KBM-7 (cell line): ENCODE data around the gene PPP1R9B.
A peak's percentile ranks its signal among the peaks of the same experiment; 100 is the strongest.

Source experiments
- DNase-seq: peaks from one replicate; pipeline ENCODE4 v3.0.0-alpha.2; 2015
- in situ Hi-C: fragments of 300-500 bp; cut with MboI; formaldehyde crosslinking; loops from 2 replicates; pipeline ENCODE4 v1.14.3; 2020; ENCODE audit warnings: low sequenced_read_pairs, low pct_unique_long_range_greater_than_20kb, mixed read lengths

PPP1R9B gene

DNA sequence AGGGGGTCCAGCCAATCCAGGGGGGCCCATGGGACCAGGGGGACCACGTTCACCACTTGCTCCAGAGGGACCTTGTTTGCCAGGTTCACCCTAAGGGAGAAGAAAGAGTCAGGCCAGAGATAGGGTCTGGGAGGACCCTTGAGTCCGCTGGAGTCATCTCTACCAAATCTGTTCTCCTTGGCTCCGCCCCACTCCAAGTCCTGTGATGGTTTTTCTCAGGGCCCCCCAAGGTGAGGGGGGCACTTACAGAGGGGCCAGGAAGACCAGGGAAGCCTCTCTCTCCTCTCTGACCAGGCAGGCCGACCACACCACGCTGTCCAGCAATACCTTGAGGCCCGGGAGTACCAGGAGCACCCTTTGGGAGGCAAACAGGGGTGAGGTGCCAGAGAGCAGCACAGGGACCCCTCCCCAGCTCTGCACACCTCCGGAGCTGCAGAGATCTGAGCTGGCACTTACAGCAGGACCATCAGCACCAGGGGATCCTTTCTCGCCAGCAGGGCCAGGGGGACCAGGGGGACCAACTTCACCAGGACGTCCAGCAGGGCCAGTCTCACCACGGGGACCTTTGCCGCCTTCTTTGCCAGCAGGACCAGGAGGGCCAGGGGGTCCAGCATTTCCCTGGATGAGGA lies 38.6 kb upstream of the PPP1R9B start:
- no peak for DNase-seq
- in situ Hi-C loops: no loop called here

- in situ Hi-C loops: no loop called here
- no peak for DNase-seq
These were observed 38.0 kb upstream of the PPP1R9B start for GRCh38 chr17:50188531-50188920.

GRCh38 chr17:50187751-50188530 lies 37.5 kb upstream of the PPP1R9B start:
- DNase-seq: no peak
- in situ Hi-C loops: no loop called here

DNA sequence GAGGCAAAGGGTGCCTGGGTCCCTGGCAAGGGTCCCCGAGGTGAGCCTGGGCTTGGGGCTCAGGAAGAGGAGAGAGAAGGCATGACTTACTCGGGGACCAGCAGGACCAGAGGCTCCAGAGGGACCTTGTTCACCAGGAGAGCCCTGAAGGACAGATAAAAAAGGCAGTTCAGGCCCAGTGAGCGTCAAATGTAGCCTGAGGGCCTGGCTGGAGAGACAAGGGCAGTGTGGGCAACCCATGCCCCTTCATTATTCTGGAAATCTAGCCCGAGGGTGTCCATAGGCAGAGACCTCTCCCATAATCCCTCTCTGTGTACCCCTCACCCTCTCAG lies 36.9 kb upstream of the PPP1R9B start:
- in situ Hi-C loops: no loop called here
- no peak for DNase-seq

DNA sequence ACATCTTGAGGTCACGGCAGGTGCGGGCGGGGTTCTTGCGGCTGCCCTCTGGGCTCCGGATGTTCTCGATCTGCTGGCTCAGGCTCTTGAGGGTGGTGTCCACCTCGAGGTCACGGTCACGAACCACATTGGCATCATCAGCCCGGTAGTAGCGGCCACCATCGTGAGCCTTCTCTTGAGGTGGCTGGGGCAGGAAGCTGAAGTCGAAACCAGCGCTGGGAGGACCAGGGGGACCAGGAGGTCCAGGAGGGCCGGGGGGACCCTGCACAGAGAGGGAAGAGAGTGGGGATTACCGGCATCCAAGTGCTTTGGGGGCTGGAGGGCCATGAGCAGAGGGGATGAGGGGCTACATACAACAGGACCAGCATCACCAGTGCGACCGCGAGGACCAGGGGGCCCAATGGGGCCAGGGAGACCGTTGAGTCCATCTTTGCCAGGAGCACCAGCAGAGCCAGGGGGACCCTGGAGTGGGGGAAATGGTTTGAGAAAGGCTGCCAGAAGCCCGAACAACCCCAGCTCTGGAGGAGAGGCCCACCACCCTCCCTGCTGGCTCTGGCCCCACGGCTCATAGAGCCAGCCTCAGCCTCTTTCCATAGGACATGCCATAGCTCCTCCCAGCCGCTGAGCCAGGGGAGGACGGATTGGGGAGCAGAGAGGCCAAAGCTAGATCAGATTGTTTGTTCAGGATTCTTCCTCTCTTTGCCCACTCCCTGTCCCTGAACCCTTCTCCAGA lies 36.4 kb upstream of the PPP1R9B start:
- in situ Hi-C loops: no loop called here
- DNase-seq: no peak

DNA sequence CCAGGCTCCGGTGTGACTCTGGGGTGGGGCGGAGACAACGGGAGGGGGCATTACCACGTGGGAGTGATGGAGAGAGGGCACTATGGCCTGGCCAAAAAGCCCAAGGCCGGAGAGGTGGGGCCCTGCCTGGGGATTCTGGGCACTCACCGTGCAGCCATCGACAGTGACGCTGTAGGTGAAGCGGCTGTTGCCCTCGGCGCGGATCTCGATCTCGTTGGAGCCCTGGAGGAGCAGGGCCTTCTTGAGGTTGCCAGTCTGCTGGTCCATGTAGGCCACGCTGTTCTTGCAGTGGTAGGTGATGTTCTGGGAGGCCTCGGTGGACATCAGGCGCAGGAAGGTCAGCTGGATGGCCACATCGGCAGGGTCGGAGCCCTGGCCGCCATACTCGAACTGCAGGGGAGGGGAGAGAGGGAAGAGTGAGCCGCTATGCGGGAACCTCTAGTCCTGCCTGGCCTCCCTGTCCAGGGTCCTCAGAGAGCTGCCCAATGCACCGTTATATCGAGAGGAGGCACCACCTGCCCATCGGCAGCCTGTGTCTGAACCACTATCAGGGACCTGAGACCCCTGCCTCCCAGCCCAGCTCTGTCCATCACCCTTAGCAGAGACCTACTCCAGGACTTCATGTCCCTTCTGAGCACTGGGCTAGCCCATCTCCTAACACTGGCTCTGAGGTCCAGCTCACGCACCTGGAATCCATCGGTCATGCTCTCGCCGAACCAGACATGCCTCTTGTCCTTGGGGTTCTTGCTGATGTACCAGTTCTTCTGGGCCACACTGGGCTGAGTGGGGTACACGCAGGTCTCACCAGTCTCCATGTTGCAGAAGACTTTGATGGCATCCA lies 35.4 kb upstream of the PPP1R9B start:
- DNase-seq: no peak
- in situ Hi-C loops: no loop called here

- in situ Hi-C loops: no loop called here
- no peak for DNase-seq
These were observed 34.3 kb upstream of the PPP1R9B start for GRCh38 chr17:50184611-50185398.

DNA sequence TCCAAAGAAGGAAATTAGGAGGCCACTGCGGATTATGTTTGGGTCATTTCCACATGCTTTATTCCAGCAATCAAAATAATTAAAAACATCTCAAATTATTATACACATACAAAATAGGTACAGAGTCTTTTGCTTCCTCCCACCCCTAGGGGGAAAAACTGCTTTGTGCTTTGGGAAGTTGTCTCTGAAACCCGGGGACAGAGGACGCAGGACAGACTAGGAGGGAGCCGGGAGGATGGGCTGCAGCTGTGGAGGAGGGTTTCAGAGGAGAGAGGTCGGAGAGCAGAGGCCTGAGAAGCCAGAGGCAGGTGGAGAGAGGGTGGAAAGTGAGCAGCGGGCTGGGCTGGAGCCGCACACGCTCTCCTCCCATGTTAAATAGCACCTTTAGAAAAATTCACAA lies 33.6 kb upstream of the PPP1R9B start:
- in situ Hi-C loops: no loop called here
- DNase-seq: peak; percentile 21

DNA sequence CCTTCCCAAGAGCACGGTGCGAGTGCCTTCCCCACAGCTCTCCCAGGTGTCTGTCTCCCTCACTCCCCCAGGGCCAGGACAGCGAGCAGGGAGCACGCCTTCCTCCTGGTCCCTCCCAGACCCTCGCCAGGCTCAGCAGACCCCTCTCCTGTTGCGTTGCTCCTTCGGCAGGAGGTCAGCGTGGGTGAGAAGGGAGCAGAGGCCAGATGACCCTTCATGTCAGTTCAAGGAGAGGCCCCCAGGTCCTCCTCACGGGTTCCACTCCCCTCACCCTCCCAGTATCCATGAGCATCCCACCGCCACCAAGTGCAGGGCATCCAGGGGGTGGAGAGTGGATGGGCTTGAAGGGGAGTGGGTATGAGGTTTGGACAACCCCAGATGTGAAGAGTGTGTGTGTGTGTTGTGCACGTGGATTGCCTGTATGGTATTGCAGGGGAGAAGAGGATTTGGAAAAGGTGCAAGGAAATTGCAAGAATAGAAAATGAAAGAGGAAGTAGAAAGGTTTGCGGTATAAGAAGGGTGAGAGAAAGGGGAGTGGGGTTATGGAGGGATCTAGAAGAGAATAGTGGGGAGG lies 33.0 kb upstream of the PPP1R9B start:
- in situ Hi-C loops: no loop called here
- peak; percentile 75 for DNase-seq

- no peak for DNase-seq
- in situ Hi-C loops: no loop called here
These were observed 32.4 kb upstream of the PPP1R9B start for GRCh38 chr17:50182783-50183420.

GRCh38 chr17:50181591-50182560 lies 31.4 kb upstream of the PPP1R9B start:
- in situ Hi-C loops: no loop called here
- no peak for DNase-seq

- DNase-seq: no peak
- in situ Hi-C loops: no loop called here
These were observed 30.7 kb upstream of the PPP1R9B start for GRCh38 chr17:50181144-50181543.

DNA sequence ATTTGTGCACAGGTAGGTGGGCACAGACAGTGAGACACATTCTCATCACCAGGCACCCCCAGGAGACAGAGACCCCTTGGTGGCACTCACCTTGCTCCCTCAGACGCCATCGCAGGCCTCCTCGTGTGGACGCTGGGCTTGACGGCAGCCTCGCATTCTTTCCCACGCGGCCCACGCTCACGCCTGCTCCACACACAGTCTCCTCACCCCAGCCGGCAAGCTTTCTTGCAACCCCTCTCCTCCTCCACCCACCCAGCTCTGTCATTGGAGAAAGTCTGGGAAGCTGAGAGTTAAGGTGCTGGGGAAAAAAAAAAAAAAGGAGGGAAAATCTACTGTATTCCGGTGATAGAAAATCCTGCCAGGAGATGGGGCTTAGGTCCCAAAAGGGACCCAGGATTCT lies 30.1 kb upstream of the PPP1R9B start:
- in situ Hi-C loops: no loop called here

GRCh38 chr17:50180111-50180510 lies 29.6 kb upstream of the PPP1R9B start:
- DNase-seq: no peak
- in situ Hi-C loops: no loop called here

More for the DNA sequence above, 30.1 kb upstream of the PPP1R9B start:
- DNase-seq: no peak

DNA sequence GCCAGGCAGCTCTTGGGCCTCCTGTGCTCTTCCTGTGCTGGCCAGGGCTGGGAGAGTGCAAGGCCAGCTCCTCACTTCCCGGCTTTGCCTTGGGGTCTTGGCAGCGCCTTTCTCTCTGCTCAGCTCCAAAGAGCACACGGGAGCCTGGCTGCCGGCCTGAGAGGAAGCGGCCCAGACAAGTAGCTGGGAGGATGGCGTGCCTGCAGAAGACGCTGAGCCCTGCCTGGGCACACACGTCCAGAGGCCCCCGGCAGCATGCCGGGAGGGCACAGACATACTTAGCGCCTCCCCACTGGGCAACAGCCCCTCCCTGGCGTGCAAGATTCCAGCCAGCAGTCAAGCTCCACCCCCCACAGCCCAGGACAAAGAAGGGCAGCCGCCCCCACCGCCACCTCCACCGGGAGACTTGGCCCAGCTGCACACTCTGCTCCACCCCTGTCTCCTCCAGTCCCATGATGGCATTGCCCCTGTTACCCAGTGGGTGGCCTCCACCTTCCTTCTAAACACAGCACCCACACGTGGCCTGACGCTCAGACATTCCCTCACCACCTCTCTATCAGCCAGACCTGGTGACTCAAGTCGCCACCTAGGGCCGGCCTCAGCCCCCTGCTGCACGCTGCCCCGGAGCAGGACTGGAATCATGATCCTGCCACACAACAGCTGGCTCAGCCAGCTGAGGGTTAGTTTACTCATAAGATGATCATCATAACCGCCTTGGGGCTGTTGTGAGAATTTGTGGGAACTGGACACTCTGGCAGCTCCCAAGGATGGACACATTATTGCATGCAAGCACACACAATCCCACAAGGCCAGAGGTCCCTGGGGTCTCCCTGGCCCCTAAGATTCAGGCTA lies 27.7 kb upstream of the PPP1R9B start:
- in situ Hi-C loops: no loop called here
- DNase-seq: peak; percentile 73

GRCh38 chr17:50177476-50177875 lies 27.0 kb upstream of the PPP1R9B start:
- no peak for DNase-seq
- in situ Hi-C loops: no loop called here
